ENCODE measurements around the gene EXOC3L4.

Gene EXOC3L4

DNA sequence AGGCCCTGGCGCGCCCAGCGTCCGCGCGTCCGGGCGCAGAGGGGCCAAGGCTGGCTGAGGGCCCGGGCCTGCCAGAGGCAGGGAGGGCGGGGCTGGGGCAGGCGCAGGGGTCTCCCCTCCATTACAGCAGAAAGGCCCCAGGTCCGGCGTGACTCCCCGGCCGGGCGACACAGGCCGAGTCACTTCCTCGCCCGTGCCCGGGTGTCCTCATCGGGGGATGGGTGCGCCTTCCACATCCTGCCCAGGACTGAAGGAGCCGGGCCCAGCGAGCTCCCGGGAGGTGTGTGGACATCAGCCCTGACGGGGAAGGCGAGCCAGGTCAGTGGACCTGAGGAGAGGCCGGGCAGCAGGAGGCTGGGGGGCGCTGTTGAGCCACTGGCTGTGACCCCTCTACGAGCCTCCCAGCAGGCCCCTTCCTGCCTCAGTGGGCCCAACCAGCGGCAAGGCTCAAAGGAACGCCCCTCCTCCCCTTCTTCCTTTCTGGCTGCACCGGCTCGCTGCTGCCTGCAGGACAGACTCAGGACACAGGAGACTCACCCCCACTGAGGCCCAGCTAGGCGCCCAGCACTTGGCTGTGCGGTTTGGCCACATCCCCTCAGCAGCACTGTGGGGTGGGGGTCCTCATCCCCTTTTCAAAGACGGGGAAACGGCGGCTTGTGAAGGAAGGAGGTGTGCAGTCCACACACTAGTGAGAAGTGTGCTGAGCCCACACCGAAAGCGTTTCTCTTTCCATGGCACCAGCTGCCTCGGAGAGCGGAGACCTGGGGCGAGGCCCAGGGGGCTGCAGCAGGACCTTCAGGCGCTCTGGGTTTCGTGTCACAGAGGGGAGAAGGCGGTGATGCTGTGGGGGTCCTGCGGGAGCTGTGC lies 29.3 kb downstream of the EXOC3L4 start:
- DNase-seq = no peak

DNA sequence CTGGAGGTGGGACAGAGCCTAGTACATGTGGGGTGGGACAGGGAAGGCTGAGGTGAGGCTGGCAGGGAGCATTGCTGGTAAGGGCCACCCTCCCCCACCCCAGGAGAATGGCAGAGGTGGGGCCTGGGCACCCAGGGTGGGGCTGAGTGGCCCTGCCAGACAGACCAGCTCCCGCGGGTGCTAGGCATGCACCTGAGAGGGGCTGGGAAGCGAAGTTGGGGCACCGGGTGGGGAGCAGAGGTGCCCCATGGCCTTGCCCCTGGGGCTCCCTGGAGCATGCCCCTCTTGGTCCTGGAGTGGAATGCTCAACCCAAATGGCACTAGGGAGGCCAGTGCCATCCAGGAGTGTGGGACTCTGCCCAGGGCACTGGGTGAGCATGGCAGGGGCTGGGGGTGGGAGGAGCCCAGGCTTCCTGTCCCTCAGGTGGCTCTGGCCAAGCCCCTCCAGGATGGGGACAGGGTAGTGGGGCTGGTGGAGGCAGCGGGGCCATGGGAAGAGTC lies 30.0 kb downstream of the EXOC3L4 start:
- no peak for DNase-seq

DNA sequence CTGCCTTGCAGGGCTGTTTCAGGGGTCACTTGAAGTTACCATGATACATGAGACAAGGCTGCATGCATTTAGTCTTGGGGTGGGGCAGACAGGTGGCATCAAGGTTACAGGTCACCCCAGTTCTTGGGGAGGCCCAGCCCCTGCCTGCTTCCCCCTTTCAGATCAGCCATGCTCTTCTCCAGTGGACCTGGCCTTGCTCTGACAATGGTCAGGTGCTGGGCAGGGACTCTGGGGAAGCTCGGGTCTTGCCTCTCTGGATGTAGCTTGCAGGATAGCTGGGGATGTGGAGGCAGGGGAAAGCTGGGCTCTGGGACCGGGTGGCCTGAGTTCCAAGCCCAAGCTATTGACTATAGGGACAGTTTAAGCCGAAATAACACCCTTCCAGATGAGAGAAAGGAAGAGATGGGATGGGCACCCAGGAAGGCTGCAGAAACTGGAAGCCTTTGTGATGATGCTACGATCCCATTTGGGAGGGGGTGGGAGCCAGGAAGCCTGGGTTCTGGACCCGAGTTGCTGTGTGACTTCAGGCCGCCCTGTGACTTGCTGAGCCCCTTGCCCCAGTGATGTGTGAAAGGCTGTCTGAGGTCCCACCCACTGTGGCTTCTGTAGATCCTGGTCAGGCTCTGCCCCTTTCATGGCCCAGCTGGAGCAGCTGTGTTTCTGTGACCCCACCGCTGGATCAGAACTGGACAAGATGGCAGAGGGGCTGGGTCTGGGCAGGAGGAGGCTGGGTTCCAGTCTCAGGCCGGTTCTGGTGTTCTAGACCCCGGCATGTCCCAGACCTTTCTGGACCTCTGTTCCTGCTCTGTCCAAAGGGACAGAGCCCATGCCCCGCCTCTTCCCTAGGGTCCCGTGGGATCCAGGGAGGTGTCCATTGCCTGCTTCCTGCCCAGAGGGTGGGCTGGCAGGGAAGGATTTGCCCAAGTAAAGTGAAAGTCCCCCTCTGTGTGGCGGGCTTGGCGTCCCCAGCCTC lies 30.9 kb downstream of the EXOC3L4 start:
- DNase-seq = no peak

DNA sequence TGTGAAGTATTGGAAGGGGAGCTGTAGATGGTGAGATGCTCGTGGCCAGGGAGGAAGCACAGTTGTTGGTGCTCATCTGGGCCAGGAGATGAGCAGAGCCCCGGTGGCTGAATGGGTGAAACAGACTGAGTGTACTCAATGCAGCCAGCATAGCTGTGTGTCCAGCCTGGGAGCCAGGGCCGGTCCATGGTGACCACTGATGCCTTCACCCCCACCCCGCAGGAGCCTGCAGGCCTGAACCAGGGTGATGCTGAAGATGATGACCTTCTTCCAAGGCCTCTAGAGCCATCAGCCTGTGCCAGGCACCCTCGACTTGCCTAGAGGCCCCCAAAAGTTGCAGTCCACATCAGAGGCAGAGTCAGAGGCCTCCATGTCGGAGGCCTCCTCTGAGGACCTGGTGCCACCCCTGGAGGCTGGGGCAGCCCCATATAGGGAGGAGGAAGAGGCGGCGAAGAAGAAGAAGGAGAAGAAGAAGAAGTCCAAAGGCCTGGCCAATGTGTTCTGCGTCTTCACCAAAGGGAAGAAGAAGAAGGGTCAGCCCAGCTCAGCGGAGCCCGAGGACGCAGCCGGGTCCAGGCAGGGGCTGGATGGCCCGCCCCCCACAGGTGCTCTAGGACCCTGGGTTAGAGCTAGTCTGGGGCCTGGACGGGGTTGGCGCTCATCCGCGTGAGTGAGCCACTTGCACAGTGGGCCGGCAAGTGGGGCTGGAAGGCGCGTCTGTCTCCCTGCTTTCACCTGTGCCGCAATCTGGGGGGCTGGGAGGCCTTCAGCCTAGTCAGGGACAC lies 31.8 kb downstream of the EXOC3L4 start:
- no peak for DNase-seq

DNA sequence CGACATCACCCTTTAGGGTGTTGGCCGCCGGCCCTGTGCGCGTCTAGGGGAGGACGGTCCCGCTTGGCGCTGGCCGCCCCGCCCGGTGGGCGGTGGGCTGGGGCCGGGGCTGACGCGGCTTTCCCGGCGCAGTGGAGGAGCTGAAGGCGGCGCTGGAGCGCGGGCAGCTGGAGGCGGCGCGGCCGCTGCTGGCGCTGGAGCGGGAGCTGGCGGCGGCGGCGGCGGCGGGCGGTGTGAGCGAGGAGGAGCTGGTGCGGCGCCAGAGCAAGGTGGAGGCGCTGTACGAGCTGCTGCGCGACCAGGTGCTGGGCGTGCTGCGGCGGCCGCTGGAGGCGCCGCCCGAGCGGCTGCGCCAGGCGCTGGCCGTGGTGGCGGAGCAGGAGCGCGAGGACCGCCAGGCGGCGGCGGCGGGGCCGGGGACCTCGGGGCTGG lies 32.4 kb downstream of the EXOC3L4 start:
- DNase-seq = no peak

DNA sequence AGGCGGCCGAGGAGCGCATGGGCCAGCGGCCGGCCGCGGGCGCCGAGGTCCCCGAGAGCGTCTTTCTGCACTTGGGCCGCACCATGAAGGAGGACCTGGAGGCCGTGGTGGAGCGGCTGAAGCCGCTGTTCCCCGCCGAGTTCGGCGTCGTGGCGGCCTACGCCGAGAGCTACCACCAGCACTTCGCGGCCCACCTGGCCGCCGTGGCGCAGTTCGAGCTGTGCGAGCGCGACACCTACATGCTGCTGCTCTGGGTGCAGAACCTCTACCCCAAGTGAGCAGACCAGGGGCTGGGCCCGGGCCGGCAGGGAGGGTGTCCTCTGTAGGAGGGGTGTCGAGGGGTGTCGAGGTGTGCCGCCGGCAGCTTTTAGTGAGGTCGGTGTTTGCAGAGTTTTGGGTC lies 32.8 kb downstream of the EXOC3L4 start:
- no peak for DNase-seq

DNA sequence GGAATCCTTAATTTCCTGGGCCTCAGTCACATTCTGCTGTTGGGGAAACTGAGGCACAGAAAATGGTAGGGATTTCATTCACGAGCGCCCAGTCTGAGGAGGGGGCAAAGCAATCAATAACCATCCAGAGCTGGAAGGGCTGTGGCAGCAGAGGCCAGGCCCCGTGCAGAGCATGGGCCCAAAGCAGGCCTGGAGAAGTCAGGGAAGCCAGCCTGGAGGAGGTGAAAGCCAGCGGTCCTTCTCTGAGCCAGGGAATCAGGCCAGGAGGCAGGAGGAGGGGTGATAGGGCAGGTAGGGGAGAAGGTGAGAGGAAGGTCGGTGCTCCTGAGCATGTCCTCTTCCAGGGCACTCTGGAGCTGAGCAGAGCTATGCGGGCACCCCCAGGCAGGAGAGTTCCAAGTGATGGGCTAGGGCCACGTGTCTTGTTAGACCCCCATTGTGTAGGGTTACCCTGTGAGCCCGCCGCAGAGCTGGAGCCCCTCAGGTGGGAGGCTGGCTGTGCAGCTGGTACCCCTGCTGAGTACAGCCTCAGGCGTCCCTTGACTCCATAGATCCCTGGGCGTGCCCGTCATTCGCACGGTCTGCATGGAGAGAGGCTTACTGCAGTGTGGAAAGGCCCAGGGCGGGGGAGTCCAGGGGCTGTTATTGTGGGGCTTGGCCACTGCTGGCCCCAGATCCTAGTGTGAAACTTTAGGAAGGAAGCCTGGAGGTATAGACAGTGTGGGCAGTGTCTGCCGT lies 33.5 kb downstream of the EXOC3L4 start:
- no peak for DNase-seq

DNA sequence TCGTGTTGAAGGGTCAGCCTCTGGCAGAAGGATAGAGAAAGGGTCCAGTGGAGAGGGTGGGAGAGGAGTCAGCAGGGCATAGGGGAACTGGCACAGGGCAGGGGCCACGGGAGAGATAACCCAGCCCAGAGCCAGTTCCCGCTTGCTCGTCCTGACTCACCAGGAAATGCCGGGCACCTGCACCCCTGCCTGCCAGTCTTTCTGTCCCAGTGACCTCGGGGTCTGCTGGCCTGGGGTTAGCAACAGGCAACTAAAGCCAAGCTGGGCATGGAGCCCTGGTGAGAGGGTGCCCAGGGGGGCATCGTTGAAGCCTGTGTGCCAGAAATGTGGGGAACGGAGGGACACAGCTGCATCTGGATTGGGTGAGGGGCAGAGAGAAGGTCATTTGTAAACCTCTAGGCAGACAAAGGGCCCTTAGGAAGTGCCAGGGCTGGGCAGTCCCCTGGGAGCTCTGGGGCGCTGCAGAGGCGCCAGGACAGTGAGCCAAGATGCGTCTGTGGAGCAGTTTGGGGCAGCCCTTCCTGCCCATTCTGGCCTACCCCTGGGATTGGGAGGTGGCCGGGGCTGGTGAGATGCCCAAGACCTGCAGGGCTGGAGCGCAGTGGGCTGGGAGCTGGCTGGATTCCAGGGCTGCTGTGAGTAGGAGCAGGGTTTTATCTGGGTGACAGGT lies 34.2 kb downstream of the EXOC3L4 start:
- no peak for DNase-seq

DNA sequence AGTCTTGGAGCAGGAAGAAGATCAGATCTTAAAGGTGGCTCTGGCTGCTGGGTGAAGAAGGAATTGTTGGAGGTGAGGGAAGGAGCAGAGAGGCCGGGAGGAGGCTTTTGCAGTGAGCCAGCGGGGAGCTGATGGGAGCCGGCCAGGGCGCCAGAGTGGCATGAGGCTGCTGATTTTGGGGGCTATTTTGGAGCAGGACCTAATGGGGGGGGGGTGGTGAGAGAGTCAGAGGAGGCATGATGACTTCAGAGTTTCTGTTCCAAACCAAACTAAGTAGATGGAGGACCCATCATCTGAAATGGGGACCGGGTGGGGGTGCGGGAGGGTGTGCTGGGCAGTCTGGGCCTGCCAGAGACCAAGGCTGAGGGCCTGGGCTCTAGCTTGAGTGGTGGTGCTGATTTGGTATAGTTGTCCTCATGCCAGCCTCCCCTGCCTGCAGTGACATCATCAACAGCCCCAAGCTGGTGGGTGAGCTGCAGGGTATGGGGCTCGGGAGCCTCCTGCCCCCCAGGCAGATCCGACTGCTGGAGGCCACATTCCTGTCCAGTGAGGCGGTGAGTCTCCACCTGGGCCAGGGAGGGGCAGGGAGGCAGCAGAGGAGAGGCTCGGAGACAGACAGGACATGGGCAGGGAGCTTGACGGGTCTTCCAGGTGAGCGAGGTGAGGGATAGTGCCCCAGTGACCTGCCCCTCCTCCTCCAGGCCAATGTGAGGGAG lies 34.9 kb downstream of the EXOC3L4 start:
- DNase-seq = no peak

DNA sequence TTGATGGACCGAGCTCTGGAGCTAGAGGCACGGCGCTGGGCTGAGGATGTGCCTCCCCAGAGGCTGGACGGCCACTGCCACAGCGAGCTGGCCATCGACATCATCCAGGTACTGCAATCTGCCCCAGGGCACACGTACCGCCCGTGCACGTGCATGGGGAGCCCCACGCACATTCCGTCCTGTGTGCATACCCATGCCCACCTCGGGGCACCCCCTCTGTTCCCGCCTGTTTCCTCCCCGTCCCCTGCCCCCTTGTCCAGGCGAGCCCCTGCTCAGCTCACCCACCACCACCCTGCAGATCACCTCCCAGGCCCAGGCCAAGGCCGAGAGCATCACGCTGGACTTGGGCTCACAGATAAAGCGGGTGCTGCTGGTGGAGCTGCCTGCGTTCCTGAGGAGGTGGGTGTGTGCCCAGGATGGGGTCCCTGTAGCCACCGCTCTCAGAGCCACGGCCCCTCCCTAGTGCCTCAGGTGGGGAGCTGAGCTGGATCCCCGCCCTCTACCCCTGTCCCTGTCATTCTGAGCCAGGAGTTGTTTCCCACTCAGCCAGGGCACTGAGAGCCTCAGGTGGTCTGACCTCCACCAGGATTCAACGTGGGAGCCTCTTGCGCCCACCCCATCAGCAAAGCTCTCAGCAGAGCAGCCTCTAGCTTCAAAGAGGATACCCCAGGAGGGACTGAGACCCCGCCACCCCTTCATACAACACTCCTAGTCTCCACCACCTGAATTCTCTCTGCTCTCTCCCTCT lies 35.7 kb downstream of the EXOC3L4 start:
- no peak for DNase-seq

DNA sequence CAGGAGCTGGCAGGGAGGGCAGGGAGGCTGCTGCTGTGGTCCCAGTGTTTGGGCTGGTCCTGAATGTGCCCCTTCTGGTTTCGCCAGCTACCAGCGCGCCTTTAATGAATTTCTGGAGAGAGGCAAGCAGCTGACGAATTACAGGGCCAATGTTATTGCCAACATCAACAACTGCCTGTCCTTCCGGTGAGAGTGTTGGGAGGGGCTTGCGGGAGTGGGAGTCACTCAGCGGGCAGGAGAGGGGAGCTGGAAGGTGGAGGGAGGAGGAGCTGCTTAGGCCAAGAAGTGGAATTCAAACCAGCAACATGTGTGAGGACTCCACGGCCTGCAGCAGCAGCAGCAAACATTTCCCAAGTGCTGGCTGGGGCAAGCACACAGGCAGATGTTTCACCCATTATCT lies 36.4 kb downstream of the EXOC3L4 start:
- DNase-seq = no peak

DNA sequence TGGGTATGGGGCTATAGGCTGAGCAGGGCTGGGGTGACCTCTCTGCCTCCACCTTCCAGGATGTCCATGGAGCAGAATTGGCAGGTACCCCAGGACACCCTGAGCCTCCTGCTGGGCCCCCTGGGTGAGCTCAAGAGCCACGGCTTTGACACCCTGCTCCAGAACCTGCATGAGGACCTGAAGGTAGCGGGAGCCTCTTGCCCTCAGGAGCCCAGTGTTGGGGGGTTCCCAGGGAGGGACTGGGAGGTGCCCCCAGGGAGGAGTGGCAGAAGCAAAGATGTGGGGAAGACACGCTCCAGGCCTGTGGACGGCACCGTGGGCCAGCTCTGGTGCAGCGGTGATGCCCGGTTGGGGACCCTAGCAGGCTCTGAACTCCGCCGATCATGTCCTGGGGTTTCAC lies 37.1 kb downstream of the EXOC3L4 start:
- no peak for DNase-seq

DNA sequence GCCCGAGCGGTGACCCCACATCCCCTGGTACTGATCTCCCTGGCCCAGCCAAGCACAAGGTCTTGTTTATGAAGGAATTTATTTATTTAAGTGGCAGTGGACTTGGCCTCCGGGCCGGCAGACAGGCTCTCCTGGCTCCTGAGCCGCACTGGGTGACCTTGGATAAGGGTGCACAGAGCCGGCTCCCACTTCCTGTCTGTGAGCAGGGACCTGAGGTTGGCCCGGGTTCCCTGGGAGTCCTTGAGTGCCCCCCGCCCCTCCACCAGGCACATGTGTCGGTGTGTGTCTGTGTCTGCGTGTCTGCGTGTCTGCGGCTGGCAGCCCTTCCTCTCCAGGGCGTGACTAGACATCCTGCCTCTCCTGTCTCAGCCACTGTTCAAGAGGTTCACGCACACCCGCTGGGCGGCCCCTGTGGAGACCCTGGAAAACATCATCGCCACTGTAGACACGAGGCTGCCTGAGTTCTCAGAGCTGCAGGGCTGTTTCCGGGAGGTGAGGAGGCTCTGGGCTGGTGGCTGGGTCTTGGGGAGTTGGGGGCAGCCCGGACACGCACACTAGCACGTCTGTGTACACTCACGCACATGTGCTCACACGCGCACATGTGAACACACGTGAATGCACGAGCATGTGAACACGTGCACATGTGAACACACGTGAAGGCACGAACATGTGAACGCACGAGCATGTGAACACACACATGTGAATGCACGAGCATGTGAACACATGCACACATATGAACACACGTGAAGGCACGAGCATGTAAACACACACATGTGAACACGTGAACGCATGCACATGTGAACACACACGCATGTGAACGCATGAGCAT lies 38.1 kb downstream of the EXOC3L4 start:
- no peak for DNase-seq

DNA sequence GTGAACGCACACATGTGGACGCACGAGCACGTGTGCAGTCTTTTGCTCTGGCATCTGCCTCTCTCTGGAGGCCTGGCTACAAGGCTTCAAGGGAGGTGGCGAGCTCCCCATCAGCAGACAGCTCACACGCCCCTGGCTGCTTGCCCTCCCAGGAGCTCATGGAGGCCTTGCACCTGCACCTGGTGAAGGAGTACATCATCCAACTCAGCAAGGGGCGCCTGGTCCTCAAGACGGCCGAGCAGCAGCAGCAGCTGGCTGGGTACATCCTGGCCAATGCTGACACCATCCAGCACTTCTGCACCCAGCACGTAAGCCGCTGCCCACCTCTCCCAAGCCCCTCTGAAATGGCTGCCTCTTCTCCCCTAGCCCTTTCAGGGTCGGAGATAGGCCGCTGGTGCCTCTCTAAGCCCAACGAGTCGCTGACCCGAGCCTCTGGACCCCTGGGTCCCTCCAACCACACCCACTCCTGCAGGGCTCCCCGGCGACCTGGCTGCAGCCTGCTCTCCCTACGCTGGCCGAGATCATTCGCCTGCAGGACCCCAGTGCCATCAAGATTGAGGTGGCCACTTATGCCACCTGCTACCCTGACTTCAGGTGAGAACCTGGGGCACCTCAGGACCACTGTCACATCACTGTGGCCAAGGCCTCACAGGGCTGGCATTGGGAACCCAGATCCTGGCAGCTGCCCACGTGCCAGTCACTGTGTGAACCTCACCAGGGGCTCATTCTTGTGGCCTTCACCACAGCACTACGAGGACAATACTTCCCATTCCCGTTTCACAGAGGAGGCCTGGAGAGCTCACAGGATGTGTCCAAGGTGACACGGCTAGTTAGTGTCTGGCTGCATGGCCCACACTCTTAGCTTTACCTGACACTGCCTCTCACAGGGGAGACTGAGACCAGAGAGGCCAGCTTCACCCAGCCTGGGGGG lies 39.0 kb downstream of the EXOC3L4 start:
- DNase-seq = no peak

DNA sequence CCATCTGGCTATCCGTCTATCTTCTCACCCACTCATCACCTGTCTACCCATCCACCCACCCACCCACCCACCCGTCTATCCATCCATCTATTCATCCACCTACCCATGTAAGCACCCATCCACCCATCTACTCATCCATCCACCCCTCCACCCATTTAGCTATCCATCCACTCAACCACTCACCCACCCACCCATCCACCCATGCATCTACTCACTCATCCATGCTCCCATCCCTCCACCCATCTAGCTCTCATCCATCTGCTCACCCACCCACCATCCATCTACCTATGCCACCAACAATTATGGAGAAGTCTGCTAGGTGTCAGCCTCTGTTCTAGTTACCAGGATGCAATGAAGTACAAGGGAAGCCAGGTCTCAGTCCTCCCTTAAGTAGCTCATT lies 39.9 kb downstream of the EXOC3L4 start:
- no peak for DNase-seq

DNA sequence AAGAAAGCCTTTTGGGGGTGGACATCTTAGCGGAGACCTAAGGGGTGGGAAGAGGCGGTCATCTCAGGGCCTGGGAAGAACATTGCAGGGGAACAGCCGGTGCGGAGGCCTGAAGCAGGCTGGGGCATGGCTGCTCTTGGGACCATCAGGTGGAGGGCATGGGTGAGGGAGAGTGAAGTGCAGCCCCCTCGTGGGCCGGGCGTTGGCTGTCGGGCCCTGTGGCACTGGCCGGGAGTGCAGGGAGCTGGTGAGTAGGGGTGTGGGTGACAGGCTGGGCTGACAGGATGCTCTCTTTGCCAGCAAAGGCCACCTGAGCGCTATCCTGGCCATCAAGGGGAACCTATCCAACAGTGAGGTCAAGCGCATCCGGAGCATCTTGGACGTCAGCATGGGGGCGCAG lies 40.4 kb downstream of the EXOC3L4 start:
- no peak for DNase-seq

DNA sequence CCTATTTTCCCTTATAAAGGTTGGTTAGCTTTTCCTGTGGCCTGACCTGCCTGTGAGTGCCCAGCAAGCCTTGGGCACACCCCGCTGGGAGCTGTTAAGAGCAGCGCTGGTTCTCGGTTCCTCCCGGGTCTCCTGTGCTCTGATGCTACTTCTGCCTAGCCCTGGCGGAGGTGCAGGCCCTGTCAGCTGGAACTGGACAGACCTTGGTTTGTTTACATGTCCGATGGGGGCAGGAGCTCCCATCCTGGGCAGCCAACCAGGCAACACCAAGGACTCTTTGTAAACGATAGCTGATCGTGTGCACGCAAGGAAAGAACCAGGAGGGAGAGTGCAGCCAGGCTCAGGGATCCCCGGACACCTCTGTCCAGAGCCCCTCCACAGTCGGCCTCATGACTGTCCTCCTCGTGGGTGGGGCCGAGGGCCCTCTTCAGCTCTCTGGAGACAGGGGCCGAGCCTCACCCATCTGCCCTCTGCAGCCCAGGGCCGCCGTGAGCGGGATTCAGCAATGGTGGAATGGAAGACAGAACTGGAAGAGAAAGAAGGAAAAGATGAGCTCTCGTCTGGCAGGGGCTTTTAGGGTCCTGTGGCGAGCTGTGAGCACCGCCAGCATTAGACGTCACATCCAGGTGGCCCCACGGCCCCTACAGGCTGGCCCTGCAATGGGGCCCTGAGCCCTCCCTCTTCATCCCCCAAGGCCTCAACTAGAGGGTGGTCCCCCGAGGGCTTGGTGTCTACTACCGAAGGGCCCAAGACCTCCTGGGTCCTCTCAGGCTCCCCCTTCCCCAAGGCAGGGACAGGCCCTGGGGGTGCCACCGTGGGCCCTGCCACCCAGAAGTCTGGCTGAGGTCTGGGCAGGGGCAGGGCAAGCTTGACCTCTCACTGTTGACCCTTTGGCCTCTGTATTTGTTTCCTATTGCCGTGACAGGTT lies 41.1 kb downstream of the EXOC3L4 start:
- no peak for DNase-seq

All from NCI-H446 treated with DMSO at 0.1 percent for 48 hours (cell line).